ENCODE measurements around the gene CLCNKB. TPM values are rescaled to one million over a fixed set of nuclear protein-coding genes. Genes with fewer than 3 reads are reported as not detected.

CLCNKB gene
- total and polyA plus RNA-seq, 2 donors (not counting 3 experiments of a cell fraction or from before 2014, with no cell fraction given), result 0.18 TPM; not detected in 1

DNA sequence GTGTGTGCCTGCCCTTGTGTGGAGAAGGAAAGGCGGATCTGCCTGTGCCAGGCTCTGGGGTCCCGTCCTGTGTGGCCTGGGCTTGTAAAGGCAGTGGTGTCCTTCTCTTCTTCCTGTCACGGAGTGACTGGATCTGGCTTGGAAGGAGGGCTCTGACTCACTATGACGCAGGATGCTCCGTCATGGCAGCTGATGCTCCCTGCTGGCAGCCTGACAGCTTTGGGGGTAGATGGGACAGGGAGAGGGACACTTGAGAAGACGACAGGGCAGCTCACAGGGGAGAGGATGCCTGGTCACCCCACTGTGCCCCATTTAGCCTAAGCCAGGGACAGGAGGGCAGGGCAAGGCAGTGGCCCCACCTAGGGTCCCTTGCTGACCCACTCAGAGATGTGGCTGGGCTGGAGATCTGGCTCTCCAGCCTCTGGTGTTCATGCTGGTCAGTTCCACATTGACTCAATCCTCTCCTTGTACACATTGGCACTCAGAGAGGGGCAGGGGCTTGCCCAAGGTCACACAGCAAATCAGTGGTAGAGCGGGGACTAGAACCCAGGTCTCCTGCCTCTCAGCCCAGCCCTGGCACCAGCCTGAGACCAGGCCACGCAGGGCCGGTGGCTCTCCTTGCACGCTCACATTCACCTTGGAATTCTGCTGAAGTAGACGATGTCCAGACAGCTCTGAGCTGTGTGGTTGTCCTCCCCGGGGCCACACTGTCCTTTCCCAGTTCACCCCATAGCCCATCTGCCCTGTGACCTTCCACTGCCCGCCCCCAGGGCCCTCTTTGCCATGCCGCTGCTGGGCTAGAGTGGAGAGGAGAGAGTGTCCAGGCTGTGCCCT is 32.7 kb downstream of the CLCNKB start:
- Histone ChIP-seq H3K4me1 (ENCODE audit: control insufficient read depth, extremely low read depth, insufficient read depth, low read length) (peaks cover 13% of the 10 kb centered on the region), H4K20me1 (replicated peaks; ENCODE audit: control insufficient read depth, extremely low read depth, insufficient read depth, low read length) (no peaks in the 10 kb centered on the region), H3K9me3 (replicated peaks; ENCODE audit: control insufficient read depth, insufficient read depth, low read length) (no peaks in the 10 kb centered on the region), H3K9ac (replicated peaks; ENCODE audit: extremely low read depth, insufficient read depth, low read length) (no peak overlapping the region), H3K27me3 (ENCODE audit: control insufficient read depth in 2 of 2, insufficient read depth in 2 of 2, low read length in 2 of 2) (no peaks in the 10 kb centered on the region), H3K4me3 (replicated peaks in 1 of 3; ENCODE audit: insufficient read depth in 1 of 3, low read depth in 1 of 3, low read length in 3 of 3) (no peak overlapping the region), H3K9me1 (replicated peaks; ENCODE audit: control insufficient read depth, extremely low read depth, insufficient read depth, low read length) (no peaks in the 10 kb centered on the region), H3K79me2 (ENCODE audit: control insufficient read depth, insufficient read depth, low read length) (no peaks in the 10 kb centered on the region), H3K27ac (ENCODE audit: insufficient read depth, low read depth, low read length) (peak overlapping the region; percentile 38), H3K4me2 (ENCODE audit: insufficient read depth, low read length) (no peak overlapping the region), H2AFZ (ENCODE audit: low read depth, low read length) (peak overlapping the region; percentile 40), H3K36me3 (ENCODE audit: control insufficient read depth in 2 of 2, extremely low read depth in 1 of 2, insufficient read depth in 2 of 2, low read length in 2 of 2) (no peaks in the 10 kb centered on the region)
- ChIA-PET CTCF (interaction anchor here (1.0 to 13.2 kb wide), 3 partner anchors 111 to 168 kb away, joined by 3 to 353 read pairs (median 179); no protein-coding TSS in a partner anchor), POLR2A (no interaction called here)
- intact Hi-C loops (cut with micrococcal nuclease) (no loop called here), dilution Hi-C loops (cut with MboI; ENCODE audit: extremely low pct_ligation_motif_present, low sequenced_read_pairs) (no loop called here)
- FAIRE-seq (peak; percentile 31), DNase-seq (ENCODE audit: low read depth, low spot score) (peak; percentile 44)
- no TSS peak for BruUV-seq (replicated peaks)
- TF ChIP-seq FOS (IDR thresholded peaks at IDR 0.05; ENCODE audit: borderline replicate concordance, insufficient read depth, low read length) (peak; percentile 52), MYC (IDR thresholded peaks at IDR 0.05; ENCODE audit: low read depth, low read length) (no peak), EZH2 (IDR thresholded peaks at IDR 0.05; ENCODE audit: borderline replicate concordance, low read depth, low read length, severe bottlenecking) (no peak), GATA2 (IDR thresholded peaks at IDR 0.05; ENCODE audit: insufficient read depth, insufficient read length, low read depth, low read length) (no peak), JUN (IDR thresholded peaks at IDR 0.05; ENCODE audit: borderline replicate concordance, insufficient read depth, insufficient read length, low read depth) (peak; percentile 34), POLR2A (IDR thresholded peaks at IDR 0.05; ENCODE audit: low read depth, low read length) (no peak), POLR2AphosphoS5 (IDR thresholded peaks at IDR 0.05; ENCODE audit: insufficient read depth, low read depth, low read length) (peak; percentile 22)
- TF ChIP-seq, protein P1, sequence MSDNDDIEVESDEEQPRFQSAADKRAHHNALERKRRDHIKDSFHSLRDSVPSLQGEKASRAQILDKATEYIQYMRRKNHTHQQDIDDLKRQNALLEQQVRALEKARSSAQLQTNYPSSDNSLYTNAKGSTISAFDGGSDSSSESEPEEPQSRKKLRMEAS (IDR thresholded peaks at IDR 0.05; ENCODE audit: insufficient read depth, insufficient read length), result no peak
- TF ChIP-seq, protein P2, sequence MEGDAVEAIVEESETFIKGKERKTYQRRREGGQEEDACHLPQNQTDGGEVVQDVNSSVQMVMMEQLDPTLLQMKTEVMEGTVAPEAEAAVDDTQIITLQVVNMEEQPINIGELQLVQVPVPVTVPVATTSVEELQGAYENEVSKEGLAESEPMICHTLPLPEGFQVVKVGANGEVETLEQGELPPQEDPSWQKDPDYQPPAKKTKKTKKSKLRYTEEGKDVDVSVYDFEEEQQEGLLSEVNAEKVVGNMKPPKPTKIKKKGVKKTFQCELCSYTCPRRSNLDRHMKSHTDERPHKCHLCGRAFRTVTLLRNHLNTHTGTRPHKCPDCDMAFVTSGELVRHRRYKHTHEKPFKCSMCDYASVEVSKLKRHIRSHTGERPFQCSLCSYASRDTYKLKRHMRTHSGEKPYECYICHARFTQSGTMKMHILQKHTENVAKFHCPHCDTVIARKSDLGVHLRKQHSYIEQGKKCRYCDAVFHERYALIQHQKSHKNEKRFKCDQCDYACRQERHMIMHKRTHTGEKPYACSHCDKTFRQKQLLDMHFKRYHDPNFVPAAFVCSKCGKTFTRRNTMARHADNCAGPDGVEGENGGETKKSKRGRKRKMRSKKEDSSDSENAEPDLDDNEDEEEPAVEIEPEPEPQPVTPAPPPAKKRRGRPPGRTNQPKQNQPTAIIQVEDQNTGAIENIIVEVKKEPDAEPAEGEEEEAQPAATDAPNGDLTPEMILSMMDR (IDR thresholded peaks at IDR 0.05; ENCODE audit: extremely low read depth in 1 of 2, insufficient read depth in 1 of 2, low read depth in 1 of 2, low read length in 2 of 2), result no peak
